HEK293 (cell line): ENCODE data around the gene AMMECR1L.

Experiments
- CTCF ChIA-PET: fragments of 350-600 bp; formaldehyde crosslinking; extraction: SDS; loops from one replicate; lab custom pipeline; 2021; ENCODE audit warnings: antibody characterized with exemption; lab: Yijun Ruan, JAX
- POLR2A ChIA-PET: fragments of 300-600 bp; formaldehyde crosslinking; extraction: SDS; loops from one replicate; lab custom pipeline; 2020; ENCODE audit warnings: antibody characterized with exemption, inconsistent platforms; lab: Yijun Ruan, JAX
- H3K27ac ChIP-seq: fragments of 200-500 bp; sonication (Bioruptor generic); 2 replicates; pipeline ENCODE4 v1.5.1; 2014; ENCODE audit warnings: low read depth, low read length, control low read depth, inconsistent platforms; ENCODE audit errors: extremely low read depth
- H3K36me3 ChIP-seq, 2 experiments: fragments of 200-500 bp in 1 of 2; sonication (Bioruptor generic) in 1 of 2; 1 replicate in 1 of 2; 2 replicates in 1 of 2; pipeline ENCODE4 v1.5.1; 2014 to 2017; ENCODE audit warnings: inconsistent platforms in 2 of 2, low read length in 2 of 2; ENCODE audit not compliant: control insufficient read depth in 2 of 2, insufficient read depth in 1 of 2
- H3K4me1 ChIP-seq: fragments of 200-500 bp; sonication (Bioruptor generic); 2 replicates; pipeline ENCODE4 v1.5.1; 2014; ENCODE audit warnings: mild to moderate bottlenecking, low read length, inconsistent platforms; ENCODE audit not compliant: control insufficient read depth, insufficient read depth
- H3K4me3 ChIP-seq: 2 replicates; pipeline ENCODE4 v1.5.1; 2011; ENCODE audit warnings: low read depth, mild to moderate bottlenecking, control low read depth, low read length, moderate library complexity
- H3K9me3 ChIP-seq: fragments of 200-500 bp; sonication (Bioruptor generic); 2 replicates; pipeline ENCODE4 v1.5.1; 2014; ENCODE audit warnings: low read depth, low read length, inconsistent platforms; ENCODE audit not compliant: control insufficient read depth, insufficient read depth
- BCL11A ChIP-seq: fragments of 450-650 bp; formaldehyde crosslinking; IDR thresholded peaks from 2 replicates; pipeline ENCODE4 v1.5.1; 2016; ENCODE audit warnings: low read depth, missing biosample characterization, missing genetic modification characterization
- GFI1B ChIP-seq: fragments of 450-650 bp; formaldehyde crosslinking; IDR thresholded peaks from 2 replicates; pipeline ENCODE4 v1.5.1; 2016; ENCODE audit warnings: missing biosample characterization, missing genetic modification characterization
- GLI2 ChIP-seq: fragments of 450-650 bp; formaldehyde crosslinking; IDR thresholded peaks from 2 replicates; pipeline ENCODE4; 2017; ENCODE audit warnings: missing biosample characterization, missing genetic modification characterization, low read depth, borderline replicate concordance
- HIC1 ChIP-seq: fragments of 450-650 bp; formaldehyde crosslinking; IDR thresholded peaks from 2 replicates; pipeline ENCODE4 v1.5.1; 2016; ENCODE audit warnings: missing biosample characterization, missing genetic modification characterization
- KLF8 ChIP-seq: fragments of 450-650 bp; formaldehyde crosslinking; IDR thresholded peaks from 2 replicates; pipeline ENCODE4 v1.5.1; 2016; ENCODE audit warnings: missing biosample characterization, missing genetic modification characterization
- SCRT2 ChIP-seq: fragments of 450-650 bp; formaldehyde crosslinking; IDR thresholded peaks from 2 replicates; pipeline ENCODE4 v1.5.1; 2016; ENCODE audit warnings: missing biosample characterization, missing genetic modification characterization
- YY2 ChIP-seq: fragments of 450-650 bp; formaldehyde crosslinking; IDR thresholded peaks from 2 replicates; pipeline ENCODE4 v1.5.1; 2016; ENCODE audit warnings: missing biosample characterization, missing genetic modification characterization
- ZNF169 ChIP-seq: fragments of 450-650 bp; formaldehyde crosslinking; IDR thresholded peaks from 2 replicates; pipeline ENCODE4 v1.5.1; 2016; ENCODE audit warnings: missing biosample characterization, missing genetic modification characterization
- ZNF335 ChIP-seq: fragments of 450-650 bp; formaldehyde crosslinking; conservative IDR thresholded peaks from 2 replicates; pipeline ENCODE4 v1.5.1; 2016; ENCODE audit warnings: missing biosample characterization, missing genetic modification characterization
- ZNF350 ChIP-seq: fragments of 450-650 bp; formaldehyde crosslinking; IDR thresholded peaks from 2 replicates; pipeline ENCODE4 v1.5.0; 2017; ENCODE audit warnings: missing biosample characterization, mild to moderate bottlenecking, missing genetic modification characterization
- ZNF514 ChIP-seq: fragments of 450-650 bp; formaldehyde crosslinking; IDR thresholded peaks from 2 replicates; pipeline ENCODE4 v1.5.1; 2016; ENCODE audit warnings: missing biosample characterization, missing genetic modification characterization
- ZNF600 ChIP-seq: fragments of 450-650 bp; formaldehyde crosslinking; IDR thresholded peaks from 2 replicates; pipeline ENCODE4 v1.5.1; 2016; ENCODE audit warnings: missing biosample characterization, missing genetic modification characterization
- ZNF623 ChIP-seq: fragments of 450-650 bp; formaldehyde crosslinking; IDR thresholded peaks from 2 replicates; pipeline ENCODE4 v1.5.1; 2016; ENCODE audit warnings: missing biosample characterization, missing genetic modification characterization
- ZSCAN4 ChIP-seq: fragments of 450-650 bp; formaldehyde crosslinking; IDR thresholded peaks from 2 replicates; pipeline ENCODE4 v1.5.1; 2017; ENCODE audit warnings: missing biosample characterization, missing genetic modification characterization
- TF ChIP-seq, protein P1 (sequence below): fragments of 450-650 bp; formaldehyde crosslinking; IDR thresholded peaks from 2 replicates; pipeline ENCODE4; 2016; ENCODE audit warnings: missing biosample characterization, missing genetic modification characterization
- TF ChIP-seq, protein P2 (sequence below): fragments of 450-650 bp; formaldehyde crosslinking; IDR thresholded peaks from 2 replicates; pipeline ENCODE4 v1.5.1; 2017; ENCODE audit warnings: missing biosample characterization, missing genetic modification characterization
- TF ChIP-seq, protein P3 (sequence below): fragments of 450-650 bp; formaldehyde crosslinking; IDR thresholded peaks from 2 replicates; pipeline ENCODE4 v1.5.1; 2016; ENCODE audit warnings: missing biosample characterization, missing genetic modification characterization
- TF ChIP-seq, protein P4 (sequence below): fragments of 450-650 bp; formaldehyde crosslinking; IDR thresholded peaks from 2 replicates; pipeline ENCODE4 v1.5.1; 2016; ENCODE audit warnings: missing biosample characterization, missing genetic modification characterization, borderline replicate concordance

Gene AMMECR1L

GRCh38 chr2:127857265-127857808 lies 28.4 kb downstream of the AMMECR1L start:
- ChIA-PET CTCF (interaction anchor here (0.6 to 1.3 kb wide), 3 partner anchors 17 to 75 kb away, joined by 3 to 5 read pairs (median 4); no protein-coding TSS in a partner anchor), POLR2A (interaction anchor here (0.5 to 1.6 kb wide), 4 partner anchors 28 to 126 kb away, joined by 3 to 7 read pairs (median 4); partner anchors contain the start of gene WDR33)
- Histone ChIP-seq H3K4me3 (peak overlapping the region; percentile 99), H3K9me3 (no peaks in the 10 kb centered on the region), H3K36me3 (peaks cover 18 to 39% of the 10 kb centered on the region in 2 experiments), H3K27ac (peak overlapping the region; percentile 92), H3K4me1 (peaks cover 7% of the 10 kb centered on the region)
- no peak for TF ChIP-seq HIC1 (tag by site-specific recombination)
- no peak for TF ChIP-seq GLI2 (tag by site-specific recombination)
- TF ChIP-seq ZNF335 (tag by site-specific recombination), result peak; percentile 46; the same call in 1 of the 2 replicates
- TF ChIP-seq BCL11A (tag by site-specific recombination), result no peak
- no peak for TF ChIP-seq KLF8 (tag by site-specific recombination)
- TF ChIP-seq ZNF514 (tag by site-specific recombination), result no peak
- TF ChIP-seq, protein P1, sequence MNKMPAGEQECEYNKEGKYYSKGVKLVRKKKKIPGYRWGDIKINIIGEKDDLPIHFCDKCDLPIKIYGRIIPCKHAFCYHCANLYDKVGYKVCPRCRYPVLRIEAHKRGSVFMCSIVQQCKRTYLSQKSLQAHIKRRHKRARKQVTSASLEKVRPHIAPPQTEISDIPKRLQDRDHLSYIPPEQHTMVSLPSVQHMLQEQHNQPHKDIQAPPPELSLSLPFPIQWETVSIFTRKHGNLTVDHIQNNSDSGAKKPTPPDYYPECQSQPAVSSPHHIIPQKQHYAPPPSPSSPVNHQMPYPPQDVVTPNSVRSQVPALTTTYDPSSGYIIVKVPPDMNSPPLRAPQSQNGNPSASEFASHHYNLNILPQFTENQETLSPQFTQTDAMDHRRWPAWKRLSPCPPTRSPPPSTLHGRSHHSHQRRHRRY (tag by site-specific recombination), result no peak
- TF ChIP-seq ZNF169 (tag by site-specific recombination), result no peak
- no peak for TF ChIP-seq ZSCAN4 (tag by site-specific recombination)
- 0 out of 2 replicates have a peak, but pooled peaks have one; percentile 9 for TF ChIP-seq SCRT2
- TF ChIP-seq ZNF623 (tag by site-specific recombination), result no peak
- TF ChIP-seq, protein P2, sequence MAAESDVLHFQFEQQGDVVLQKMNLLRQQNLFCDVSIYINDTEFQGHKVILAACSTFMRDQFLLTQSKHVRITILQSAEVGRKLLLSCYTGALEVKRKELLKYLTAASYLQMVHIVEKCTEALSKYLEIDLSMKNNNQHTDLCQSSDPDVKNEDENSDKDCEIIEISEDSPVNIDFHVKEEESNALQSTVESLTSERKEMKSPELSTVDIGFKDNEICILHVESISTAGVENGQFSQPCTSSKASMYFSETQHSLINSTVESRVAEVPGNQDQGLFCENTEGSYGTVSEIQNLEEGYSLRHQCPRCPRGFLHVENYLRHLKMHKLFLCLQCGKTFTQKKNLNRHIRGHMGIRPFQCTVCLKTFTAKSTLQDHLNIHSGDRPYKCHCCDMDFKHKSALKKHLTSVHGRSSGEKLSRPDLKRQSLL (tag by site-specific recombination), result no peak
- TF ChIP-seq ZNF350 (tag by site-specific recombination), result no peak
- TF ChIP-seq, protein P3, sequence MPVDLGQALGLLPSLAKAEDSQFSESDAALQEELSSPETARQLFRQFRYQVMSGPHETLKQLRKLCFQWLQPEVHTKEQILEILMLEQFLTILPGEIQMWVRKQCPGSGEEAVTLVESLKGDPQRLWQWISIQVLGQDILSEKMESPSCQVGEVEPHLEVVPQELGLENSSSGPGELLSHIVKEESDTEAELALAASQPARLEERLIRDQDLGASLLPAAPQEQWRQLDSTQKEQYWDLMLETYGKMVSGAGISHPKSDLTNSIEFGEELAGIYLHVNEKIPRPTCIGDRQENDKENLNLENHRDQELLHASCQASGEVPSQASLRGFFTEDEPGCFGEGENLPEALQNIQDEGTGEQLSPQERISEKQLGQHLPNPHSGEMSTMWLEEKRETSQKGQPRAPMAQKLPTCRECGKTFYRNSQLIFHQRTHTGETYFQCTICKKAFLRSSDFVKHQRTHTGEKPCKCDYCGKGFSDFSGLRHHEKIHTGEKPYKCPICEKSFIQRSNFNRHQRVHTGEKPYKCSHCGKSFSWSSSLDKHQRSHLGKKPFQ (tag by site-specific recombination), result no peak
- no peak for TF ChIP-seq GFI1B (tag by site-specific recombination)
- no peak for TF ChIP-seq ZNF600 (tag by site-specific recombination)
- TF ChIP-seq, protein P4, sequence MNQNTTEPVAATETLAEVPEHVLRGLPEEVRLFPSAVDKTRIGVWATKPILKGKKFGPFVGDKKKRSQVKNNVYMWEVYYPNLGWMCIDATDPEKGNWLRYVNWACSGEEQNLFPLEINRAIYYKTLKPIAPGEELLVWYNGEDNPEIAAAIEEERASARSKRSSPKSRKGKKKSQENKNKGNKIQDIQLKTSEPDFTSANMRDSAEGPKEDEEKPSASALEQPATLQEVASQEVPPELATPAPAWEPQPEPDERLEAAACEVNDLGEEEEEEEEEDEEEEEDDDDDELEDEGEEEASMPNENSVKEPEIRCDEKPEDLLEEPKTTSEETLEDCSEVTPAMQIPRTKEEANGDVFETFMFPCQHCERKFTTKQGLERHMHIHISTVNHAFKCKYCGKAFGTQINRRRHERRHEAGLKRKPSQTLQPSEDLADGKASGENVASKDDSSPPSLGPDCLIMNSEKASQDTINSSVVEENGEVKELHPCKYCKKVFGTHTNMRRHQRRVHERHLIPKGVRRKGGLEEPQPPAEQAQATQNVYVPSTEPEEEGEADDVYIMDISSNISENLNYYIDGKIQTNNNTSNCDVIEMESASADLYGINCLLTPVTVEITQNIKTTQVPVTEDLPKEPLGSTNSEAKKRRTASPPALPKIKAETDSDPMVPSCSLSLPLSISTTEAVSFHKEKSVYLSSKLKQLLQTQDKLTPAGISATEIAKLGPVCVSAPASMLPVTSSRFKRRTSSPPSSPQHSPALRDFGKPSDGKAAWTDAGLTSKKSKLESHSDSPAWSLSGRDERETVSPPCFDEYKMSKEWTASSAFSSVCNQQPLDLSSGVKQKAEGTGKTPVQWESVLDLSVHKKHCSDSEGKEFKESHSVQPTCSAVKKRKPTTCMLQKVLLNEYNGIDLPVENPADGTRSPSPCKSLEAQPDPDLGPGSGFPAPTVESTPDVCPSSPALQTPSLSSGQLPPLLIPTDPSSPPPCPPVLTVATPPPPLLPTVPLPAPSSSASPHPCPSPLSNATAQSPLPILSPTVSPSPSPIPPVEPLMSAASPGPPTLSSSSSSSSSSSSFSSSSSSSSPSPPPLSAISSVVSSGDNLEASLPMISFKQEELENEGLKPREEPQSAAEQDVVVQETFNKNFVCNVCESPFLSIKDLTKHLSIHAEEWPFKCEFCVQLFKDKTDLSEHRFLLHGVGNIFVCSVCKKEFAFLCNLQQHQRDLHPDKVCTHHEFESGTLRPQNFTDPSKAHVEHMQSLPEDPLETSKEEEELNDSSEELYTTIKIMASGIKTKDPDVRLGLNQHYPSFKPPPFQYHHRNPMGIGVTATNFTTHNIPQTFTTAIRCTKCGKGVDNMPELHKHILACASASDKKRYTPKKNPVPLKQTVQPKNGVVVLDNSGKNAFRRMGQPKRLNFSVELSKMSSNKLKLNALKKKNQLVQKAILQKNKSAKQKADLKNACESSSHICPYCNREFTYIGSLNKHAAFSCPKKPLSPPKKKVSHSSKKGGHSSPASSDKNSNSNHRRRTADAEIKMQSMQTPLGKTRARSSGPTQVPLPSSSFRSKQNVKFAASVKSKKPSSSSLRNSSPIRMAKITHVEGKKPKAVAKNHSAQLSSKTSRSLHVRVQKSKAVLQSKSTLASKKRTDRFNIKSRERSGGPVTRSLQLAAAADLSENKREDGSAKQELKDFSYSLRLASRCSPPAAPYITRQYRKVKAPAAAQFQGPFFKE (tag by site-specific recombination), result no peak
- no peak for TF ChIP-seq YY2 (tag by site-specific recombination)
